Endothelial cell of umbilical vein (primary cell): ENCODE data around the gene ID2. TPM values are rescaled to one million over a fixed set of nuclear protein-coding genes. Genes with fewer than 3 reads are reported as not detected.

Experiments used
- BruUV-seq: library from RNA; stranded (reverse); fragments of 400-500 nt; replicated peaks from 2 replicates; lab custom pipeline; 2021; lab: Mats Ljungman, UMichigan
- CTCF ChIA-PET: fragments of 300-600, 350-600 bp; sonication (Branson Sonifier 250); formaldehyde crosslinking; loops from one replicate; lab custom pipeline; 2021; ENCODE audit warnings: antibody characterized with exemption, inconsistent platforms; lab: Charles Lee
- POLR2A ChIA-PET: fragments of 300-600, 350-600 bp; sonication (Branson Sonifier 250); formaldehyde crosslinking; loops from one replicate; lab custom pipeline; 2021; ENCODE audit warnings: antibody characterized with exemption, inconsistent platforms; lab: Charles Lee
- DNase-seq: peaks from one replicate; pipeline ENCODE4 v3.0.0-alpha.2; 2011; ENCODE audit warnings: low read depth, low spot score
- FAIRE-seq: peaks from 2 replicates; lab custom pipeline; 2011; peaks lifted over from hg19 to GRCh38; lab: Jason Lieb, UNC
- H2AFZ ChIP-seq: 2 replicates; pipeline ENCODE4 v1.6.0; 2012; ENCODE audit warnings: low read depth, low read length, control low read depth, inconsistent platforms
- H3K27ac ChIP-seq: 2 replicates; pipeline ENCODE4 v1.5.1; 2011; ENCODE audit warnings: low read depth, mild to moderate bottlenecking, control low read depth, low read length, moderate library complexity; ENCODE audit not compliant: insufficient read depth
- H3K27me3 ChIP-seq, 2 experiments: 2 replicates each; pipeline versions ENCODE4 v1.6.0 to v1.6.1; 2011; ENCODE audit warnings: low read length in 2 of 2, mixed read lengths in 1 of 2; ENCODE audit not compliant: control insufficient read depth in 2 of 2, insufficient read depth in 2 of 2
- H3K36me3 ChIP-seq, 2 experiments: 2 replicates in 1 of 2; 3 replicates in 1 of 2; pipeline ENCODE4 v1.5.1; 2011; ENCODE audit warnings: low read length in 2 of 2, mild to moderate bottlenecking in 1 of 2, moderate library complexity in 1 of 2; ENCODE audit not compliant: control insufficient read depth in 2 of 2, insufficient read depth in 2 of 2; ENCODE audit errors: extremely low read depth in 1 of 2
- H3K4me1 ChIP-seq: 3 replicates; pipeline ENCODE4 v1.5.1; 2011; ENCODE audit warnings: mild to moderate bottlenecking, low read length; ENCODE audit not compliant: control insufficient read depth, insufficient read depth; ENCODE audit errors: extremely low read depth
- H3K4me2 ChIP-seq: 2 replicates; pipeline ENCODE4 v1.6.1; 2011; ENCODE audit warnings: low read length, control low read depth, mixed read lengths; ENCODE audit not compliant: insufficient read depth
- H3K4me3 ChIP-seq, 3 experiments: fragments of 200-600 bp in 1 of 3; sonication (generic), shearing (Covaris generic) in 1 of 3; replicated peaks in 1 of 3; 2 replicates each; pipeline ENCODE4 v1.5.1; 2011 to 2016; ENCODE audit warnings: control low read depth in 3 of 3, low read length in 3 of 3, mild to moderate bottlenecking in 2 of 3, inconsistent platforms in 1 of 3, low read depth in 1 of 3, moderate library complexity in 1 of 3; ENCODE audit not compliant: insufficient read depth in 1 of 3
- H3K79me2 ChIP-seq: 2 replicates; pipeline ENCODE4 v1.6.0; 2012; ENCODE audit warnings: low read length, inconsistent platforms; ENCODE audit not compliant: control insufficient read depth, insufficient read depth
- H3K9ac ChIP-seq: replicated peaks from 2 replicates; pipeline ENCODE3; 2011; ENCODE audit warnings: low read length, control low read depth; ENCODE audit not compliant: insufficient read depth; ENCODE audit errors: extremely low read depth
- H3K9me1 ChIP-seq: replicated peaks from 3 replicates; pipeline ENCODE4 v1.6.0; 2011; ENCODE audit warnings: mild to moderate bottlenecking, low read length; ENCODE audit not compliant: control insufficient read depth, insufficient read depth; ENCODE audit errors: extremely low read depth
- H3K9me3 ChIP-seq: replicated peaks from 2 replicates; pipeline ENCODE4 v1.5.1; 2012; ENCODE audit warnings: low read length, inconsistent platforms; ENCODE audit not compliant: control insufficient read depth, insufficient read depth
- H4K20me1 ChIP-seq: replicated peaks from 2 replicates; pipeline ENCODE3; 2011; ENCODE audit warnings: mild to moderate bottlenecking, low read length; ENCODE audit not compliant: control insufficient read depth, insufficient read depth; ENCODE audit errors: extremely low read depth
- EZH2 ChIP-seq: IDR thresholded peaks from 2 replicates; pipeline ENCODE4 v1.6.1; 2012; ENCODE audit warnings: borderline replicate concordance, low read depth, mild to moderate bottlenecking, moderate library complexity, low read length, inconsistent platforms; ENCODE audit not compliant: severe bottlenecking
- FOS ChIP-seq: IDR thresholded peaks from 2 replicates; pipeline ENCODE4 v1.6.1; 2011; ENCODE audit warnings: mild to moderate bottlenecking, low read length, moderate library complexity, borderline replicate concordance; ENCODE audit not compliant: insufficient read depth
- GATA2 ChIP-seq: IDR thresholded peaks from 2 replicates; pipeline ENCODE4 v1.7.0; 2011; ENCODE audit warnings: low read depth, mild to moderate bottlenecking, moderate library complexity, mixed read lengths, low read length; ENCODE audit not compliant: insufficient read length, insufficient read depth
- JUN ChIP-seq: IDR thresholded peaks from 2 replicates; pipeline ENCODE4 v1.6.1; 2011; ENCODE audit warnings: borderline replicate concordance, low read depth; ENCODE audit not compliant: insufficient read length, insufficient read depth
- MYC ChIP-seq: IDR thresholded peaks from one replicate; pipeline ENCODE4 v1.6.1; 2011; ENCODE audit warnings: mild to moderate bottlenecking, low read depth, low read length
- POLR2A ChIP-seq: IDR thresholded peaks from 2 replicates; pipeline ENCODE4 v1.6.1; 2012; ENCODE audit warnings: low read depth, mild to moderate bottlenecking, control low read depth, low read length
- POLR2AphosphoS5 ChIP-seq: IDR thresholded peaks from 2 replicates; pipeline ENCODE4 v1.6.1; 2012; ENCODE audit warnings: low read depth, mild to moderate bottlenecking, control low read depth, low read length, moderate library complexity; ENCODE audit not compliant: insufficient read depth
- dilution Hi-C: fragments of 300-500 bp; cut with MboI; formaldehyde crosslinking; loops from one replicate; pipeline ENCODE4 v1.15.0; 2019; ENCODE audit warnings: low sequenced_read_pairs; ENCODE audit not compliant: extremely low pct_ligation_motif_present
- intact Hi-C: fragments of 100-400 bp; cut with micrococcal nuclease; formaldehyde crosslinking; loops from one replicate; pipeline ENCODE4 v1.10.0; 2022
- polyA plus RNA-seq, 4 experiments: library from polyadenylated mRNA; depleted of rRNA in 3 of 4; stranded (reverse) in 3 of 4; unstranded in 1 of 4; fragments of >200 nt; gene quantifications; 2 replicates each; pipeline versions ENCODE4 v1.2.1 to v1.2.3, GENCODE V29; 2011 to 2012; ENCODE audit warnings: missing spikeins in 1 of 4
- total RNA-seq: library from RNA; stranded (reverse); gene quantifications from 2 replicates; pipeline ENCODE4 v1.2.3, GENCODE V29; 2021
- TF ChIP-seq, protein P1 (sequence below), 2 donors: IDR thresholded peaks; 1 replicate in 1 of 2; 2 replicates in 1 of 2; pipeline ENCODE4 v1.5.1; 2011; ENCODE audit warnings: low read length in 2 of 2, mild to moderate bottlenecking in 2 of 2, moderate library complexity in 2 of 2, control low read depth in 1 of 2, inconsistent platforms in 1 of 2, low read depth in 1 of 2; ENCODE audit not compliant: insufficient read depth in 1 of 2; ENCODE audit errors: extremely low read depth in 1 of 2
- TF ChIP-seq, protein P2 (sequence below): IDR thresholded peaks from 2 replicates; pipeline ENCODE4 v1.6.1; 2011; ENCODE audit not compliant: insufficient read depth, insufficient read length

Gene ID2
- total and polyA plus RNA-seq, 2 donors (not counting 3 experiments of a cell fraction or from before 2014, with no cell fraction given): 4.1 to 29.1 TPM

DNA sequence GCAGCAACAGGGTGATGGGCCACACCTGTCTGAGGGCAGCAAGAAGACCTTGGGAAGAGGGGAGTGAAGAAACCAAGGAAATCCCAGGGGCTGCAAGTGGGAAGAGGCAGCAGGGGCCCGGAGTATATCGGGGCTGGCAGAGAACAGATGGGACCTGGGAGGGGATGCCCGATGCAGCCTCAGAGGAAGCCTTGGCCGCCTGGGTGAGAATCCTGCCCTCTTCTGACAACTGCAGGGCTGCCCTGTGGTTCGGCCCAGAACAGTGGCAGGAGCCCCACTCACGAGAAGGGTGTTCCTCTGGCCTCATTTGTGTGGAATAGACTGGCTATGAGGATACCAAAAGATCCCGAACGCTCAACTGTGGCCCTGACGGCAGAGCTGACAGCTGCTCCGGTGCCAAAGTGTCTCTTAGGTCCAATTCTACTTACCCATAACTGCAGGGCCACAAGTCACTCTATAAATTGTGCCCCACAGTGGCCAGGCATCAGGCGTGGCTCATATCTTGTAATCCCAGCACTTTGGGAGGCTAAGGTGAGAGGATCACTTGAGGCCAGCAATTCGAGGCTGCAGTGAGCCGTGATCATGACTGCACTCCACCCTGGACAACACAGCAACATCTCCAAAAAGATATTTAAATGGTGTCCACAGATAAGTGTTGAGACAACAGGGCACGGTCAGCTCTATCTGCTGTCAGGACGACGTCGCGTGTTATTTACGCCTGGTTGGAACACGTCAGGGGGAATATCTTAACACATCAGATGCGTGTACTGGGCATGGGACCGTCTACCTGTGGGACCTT is 23.6 kb upstream of the ID2 start:
- Histone ChIP-seq H3K4me2 (no peak overlapping the region), H2AFZ (no peak overlapping the region), H3K9me3 (no peaks in the 10 kb centered on the region), H3K79me2 (no peaks in the 10 kb centered on the region), H3K27me3 (no peaks in the 10 kb centered on the region), H3K9me1 (no peaks in the 10 kb centered on the region), H3K27ac (no peak overlapping the region), H3K9ac (no peak overlapping the region), H3K4me3 (no peak overlapping the region), H4K20me1 (no peaks in the 10 kb centered on the region), H3K4me1 (no peaks in the 10 kb centered on the region), H3K36me3 (no peaks in the 10 kb centered on the region)
- dilution Hi-C loops (no loop called here), intact Hi-C loops (no loop called here)
- BruUV-seq: no TSS peak
- ChIA-PET POLR2A (no interaction called here), CTCF (no interaction called here)
- DNase-seq (no peak), FAIRE-seq (no peak)
- no peak for TF ChIP-seq FOS
- TF ChIP-seq MYC: no peak
- TF ChIP-seq, protein P1, sequence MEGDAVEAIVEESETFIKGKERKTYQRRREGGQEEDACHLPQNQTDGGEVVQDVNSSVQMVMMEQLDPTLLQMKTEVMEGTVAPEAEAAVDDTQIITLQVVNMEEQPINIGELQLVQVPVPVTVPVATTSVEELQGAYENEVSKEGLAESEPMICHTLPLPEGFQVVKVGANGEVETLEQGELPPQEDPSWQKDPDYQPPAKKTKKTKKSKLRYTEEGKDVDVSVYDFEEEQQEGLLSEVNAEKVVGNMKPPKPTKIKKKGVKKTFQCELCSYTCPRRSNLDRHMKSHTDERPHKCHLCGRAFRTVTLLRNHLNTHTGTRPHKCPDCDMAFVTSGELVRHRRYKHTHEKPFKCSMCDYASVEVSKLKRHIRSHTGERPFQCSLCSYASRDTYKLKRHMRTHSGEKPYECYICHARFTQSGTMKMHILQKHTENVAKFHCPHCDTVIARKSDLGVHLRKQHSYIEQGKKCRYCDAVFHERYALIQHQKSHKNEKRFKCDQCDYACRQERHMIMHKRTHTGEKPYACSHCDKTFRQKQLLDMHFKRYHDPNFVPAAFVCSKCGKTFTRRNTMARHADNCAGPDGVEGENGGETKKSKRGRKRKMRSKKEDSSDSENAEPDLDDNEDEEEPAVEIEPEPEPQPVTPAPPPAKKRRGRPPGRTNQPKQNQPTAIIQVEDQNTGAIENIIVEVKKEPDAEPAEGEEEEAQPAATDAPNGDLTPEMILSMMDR (IDR thresholded peaks at IDR 0.05; ENCODE audit: extremely low read depth in 1 of 2, insufficient read depth in 1 of 2, low read depth in 1 of 2, low read length in 2 of 2): no peak
- no peak for TF ChIP-seq JUN
- TF ChIP-seq POLR2A: no peak
- TF ChIP-seq, protein P2, sequence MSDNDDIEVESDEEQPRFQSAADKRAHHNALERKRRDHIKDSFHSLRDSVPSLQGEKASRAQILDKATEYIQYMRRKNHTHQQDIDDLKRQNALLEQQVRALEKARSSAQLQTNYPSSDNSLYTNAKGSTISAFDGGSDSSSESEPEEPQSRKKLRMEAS: no peak
- TF ChIP-seq POLR2AphosphoS5: no peak
- TF ChIP-seq EZH2: no peak
- no peak for TF ChIP-seq GATA2
